ENCODE data around the gene ZFHX3. TPM values are rescaled to one million over a fixed set of nuclear protein-coding genes. Genes with fewer than 3 reads are reported as not detected.

ZFHX3 gene
- total and polyA plus RNA-seq, 9 of the 15 experiments (the other 6 are each of a cell fraction or from before 2014, with no cell fraction given), result 0.01 to 0.23 (median 0.06) TPM; not detected in 4

GRCh38 chr16:72856797-72857196, 191.1 kb downstream of the ZFHX3 start:
- no peak overlapping the region for H3K9ac ChIP-seq (ENCODE audit: insufficient read depth in 1 of 2, low read depth in 2 of 2, low read length in 2 of 2)
- H3K4me2 ChIP-seq (ENCODE audit: insufficient read depth, low read length), result no peak overlapping the region
- peaks cover 4% of the 10 kb centered on the region for H3K9me1 ChIP-seq (ENCODE audit: control insufficient read depth, insufficient read depth, low read length)
- FAIRE-seq (peak; percentile 11), ATAC-seq (peak; percentile 52; the same call in 1 of the 3 replicates), DNase-seq (ENCODE audit: extremely low read depth in 1 of 4, low spot score in 3 of 4) (peak in 2 of 4 experiments; percentile 13 to 29)
- H3K27me3 ChIP-seq (ENCODE audit: control insufficient read depth in 2 of 2, insufficient read depth in 2 of 2, low read length in 2 of 2), result peaks cover 18 to 42% of the 10 kb centered on the region in 2 experiments
- H4K20me1 ChIP-seq (replicated peaks; ENCODE audit: control insufficient read depth, insufficient read depth, low read length), result no peaks in the 10 kb centered on the region
- intact Hi-C loops (cut with micrococcal nuclease), result no loop called here
- H3K9me3 ChIP-seq (replicated peaks; ENCODE audit: control insufficient read depth, insufficient read depth, low read depth, low read length), result no peaks in the 10 kb centered on the region
- in situ Hi-C loops (cut with MboI), result no loop called here
- CTCF ChIA-PET (ENCODE audit: low intra/inter-chr PET ratio), result no interaction called here
- H3K36me3 ChIP-seq (ENCODE audit: control insufficient read depth, insufficient read depth, low read length), result no peaks in the 10 kb centered on the region
- 0% methylated on average over 1 of the region's 1 CpG for WGBS (ENCODE audit: insufficient coverage, low coverage, missing lambda C conversion rate)
- H2AFZ ChIP-seq (ENCODE audit: low read depth, low read length), result no peak overlapping the region
- no peaks in the 10 kb centered on the region for H3K4me1 ChIP-seq (replicated peaks in 1 of 2; ENCODE audit: control insufficient read depth in 2 of 2, insufficient read depth in 2 of 2, low read length in 2 of 2)
- no peak overlapping the region for H3K4me3 ChIP-seq
- TF ChIP-seq EWSR1 (IDR thresholded peaks at IDR 0.05; ENCODE audit: borderline replicate concordance, low read depth, partially characterized antibody) (no peak), ZNF780A (CRISPR knock-in tag; IDR thresholded peaks at IDR 0.05) (no peak), MCM3 (IDR thresholded peaks at IDR 0.05) (no peak), NR1H2 (CRISPR knock-in tag; IDR thresholded peaks at IDR 0.05) (no peak), CTCF (IDR thresholded peaks at IDR 0.05 in 2 of 3, conservative IDR thresholded peaks at IDR 0.05 in 1 of 3; ENCODE audit: insufficient read depth in 2 of 3, low read depth in 1 of 3, low read length in 3 of 3) (peak in 2 of 3 experiments; percentile 16 to 34; a peak in 2 of 6 replicates), ZSCAN29 (IDR thresholded peaks at IDR 0.05) (no peak), ELF2 (CRISPR knock-in tag; IDR thresholded peaks at IDR 0.05) (no peak), CCNT2 (IDR thresholded peaks at IDR 0.05; ENCODE audit: borderline replicate concordance, extremely low read depth, insufficient read length, low read depth, low read length) (no peak), FOXO4 (CRISPR knock-in tag; IDR thresholded peaks at IDR 0.05) (no peak), RAD21 (CRISPR knock-in tag; conservative IDR thresholded peaks at IDR 0.05 in 1 of 2, IDR thresholded peaks at IDR 0.05 in 1 of 2) (peak in 1 of 2 experiments; percentile 14; a peak in 1 of 4 replicates)
- H3K27ac ChIP-seq (ENCODE audit: extremely low read depth, low read depth, low read length), result no peak overlapping the region
- no TSS peak for BruUV-seq (replicated peaks)
- H3K79me2 ChIP-seq (ENCODE audit: control insufficient read depth, insufficient read depth, low read length), result no peaks in the 10 kb centered on the region
- POLR2A ChIA-PET, result interaction anchor here (0.7 kb wide), 1 partner anchor 13 kb away, joined by 3 read pairs; no protein-coding TSS in a partner anchor

Measured in K562 (cell line).